Stimulated activated CD8-positive, alpha-beta memory T cell treated with anti-CD3 and anti-CD28 coated beads, Interleukin-7, amount 100 ng/mL, for 4 hours (primary cell): ENCODE results near the gene GGNBP2.
A peak's percentile ranks its signal among the peaks of the same experiment; 100 is the strongest.

Experiments
- DNase-seq, 2 donors: peaks; one replicate each; pipeline ENCODE4 v3.0.0-alpha.2; 2020; ENCODE audit warnings: low read depth in 2 of 2

The GGNBP2 gene

DNA sequence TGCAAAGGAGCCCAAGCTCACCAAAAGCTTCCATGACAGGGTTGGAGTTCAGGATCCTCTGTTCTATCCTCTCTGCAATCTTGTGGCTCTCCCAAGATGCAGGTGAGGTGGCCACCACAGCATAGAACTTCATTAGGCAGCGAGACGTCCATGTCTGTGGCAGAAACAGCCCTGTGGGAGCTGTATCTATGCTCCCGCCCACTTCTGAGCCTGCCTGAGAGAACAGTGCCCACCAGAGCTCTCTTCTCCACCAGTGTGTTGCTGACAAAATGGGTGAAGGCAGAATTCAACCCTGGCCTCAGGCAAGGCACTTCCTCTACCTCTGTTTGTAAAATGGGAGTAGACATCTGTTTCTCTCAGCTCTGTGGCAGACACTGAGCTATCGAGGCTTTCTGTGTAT, 28.9 kb upstream of the GGNBP2 start:
- no peak for DNase-seq

DNA sequence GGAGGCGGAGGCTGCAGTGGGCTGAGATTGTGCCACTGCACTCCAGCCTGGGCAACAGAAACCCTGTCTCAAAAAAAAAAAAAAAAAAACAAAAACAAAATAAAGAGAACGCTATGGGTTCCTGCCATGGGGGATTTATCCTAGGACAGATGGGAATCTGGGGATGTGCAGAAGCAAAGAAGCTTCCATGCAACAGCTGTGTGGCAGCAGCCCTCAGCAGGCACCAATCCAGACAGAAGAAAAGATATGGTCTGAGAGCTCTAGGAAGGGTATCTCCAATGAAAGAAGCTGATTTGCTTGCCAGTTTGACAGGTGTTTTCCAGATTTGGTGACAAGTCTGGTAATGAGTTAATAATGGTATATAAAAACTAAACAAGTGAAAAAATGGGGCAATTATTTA, 21.6 kb upstream of the GGNBP2 start:
- no peak for DNase-seq

DNA sequence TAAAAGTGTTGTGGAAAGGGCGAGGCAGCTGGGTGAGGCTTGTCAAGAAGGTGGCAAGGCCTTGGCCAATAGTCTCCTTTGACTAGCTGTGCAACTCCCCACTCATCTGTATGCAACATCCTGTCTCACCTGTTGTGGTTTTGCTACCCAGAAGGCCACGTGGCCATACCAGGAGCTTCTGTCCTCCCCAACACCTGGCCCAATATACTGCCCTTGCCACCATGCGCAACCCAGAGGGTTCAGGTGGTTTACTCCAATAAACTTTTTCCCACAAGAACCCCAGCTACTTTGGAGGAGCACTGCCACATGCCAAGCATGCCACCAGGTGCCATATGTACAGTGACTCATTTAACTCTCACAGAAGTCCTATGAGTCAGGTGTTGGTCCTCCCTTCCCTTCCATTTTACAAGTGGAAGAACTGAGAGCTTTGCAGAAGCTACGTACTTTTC, 20.3 kb upstream of the GGNBP2 start:
- DNase-seq, result no peak

DNA sequence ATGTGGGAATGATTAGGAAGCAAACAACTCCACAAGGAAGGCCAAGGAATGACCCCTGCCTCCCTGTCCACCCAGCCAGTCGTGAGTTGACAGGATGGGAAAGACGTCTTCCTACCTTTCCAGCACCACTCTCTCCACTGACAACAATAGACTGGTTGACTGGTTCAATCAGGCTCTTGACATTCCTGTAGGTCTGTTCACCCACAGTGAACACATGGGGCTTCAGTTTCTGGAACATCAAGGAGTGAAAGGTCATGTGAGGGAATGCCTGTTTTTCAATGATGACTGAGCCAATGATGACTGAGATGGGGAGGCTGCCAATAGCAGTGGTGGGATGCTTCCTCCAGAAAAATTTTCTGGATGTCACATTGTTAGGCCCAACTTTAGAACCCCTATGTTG, 19.6 kb upstream of the GGNBP2 start:
- DNase-seq, result no peak

DNA sequence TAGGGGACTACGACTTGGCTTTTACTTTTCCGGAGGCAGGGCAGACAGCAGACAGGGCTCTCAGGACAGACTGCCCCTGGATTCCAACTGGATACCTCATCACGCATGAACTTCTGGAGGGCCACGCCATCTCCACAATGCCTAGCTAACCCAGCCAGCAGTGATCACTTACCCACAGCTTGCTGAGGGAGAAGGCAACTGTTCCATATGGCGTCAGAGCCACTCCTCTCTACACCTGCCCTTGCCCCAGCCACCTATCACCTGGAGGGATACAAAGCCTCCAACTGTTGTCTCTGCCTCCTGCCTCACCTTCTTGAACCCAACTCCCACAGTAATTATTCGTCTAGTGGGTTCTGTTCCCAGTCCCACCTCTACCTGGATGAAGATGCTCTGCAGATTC, 18.8 kb upstream of the GGNBP2 start:
- DNase-seq, result no peak

DNA sequence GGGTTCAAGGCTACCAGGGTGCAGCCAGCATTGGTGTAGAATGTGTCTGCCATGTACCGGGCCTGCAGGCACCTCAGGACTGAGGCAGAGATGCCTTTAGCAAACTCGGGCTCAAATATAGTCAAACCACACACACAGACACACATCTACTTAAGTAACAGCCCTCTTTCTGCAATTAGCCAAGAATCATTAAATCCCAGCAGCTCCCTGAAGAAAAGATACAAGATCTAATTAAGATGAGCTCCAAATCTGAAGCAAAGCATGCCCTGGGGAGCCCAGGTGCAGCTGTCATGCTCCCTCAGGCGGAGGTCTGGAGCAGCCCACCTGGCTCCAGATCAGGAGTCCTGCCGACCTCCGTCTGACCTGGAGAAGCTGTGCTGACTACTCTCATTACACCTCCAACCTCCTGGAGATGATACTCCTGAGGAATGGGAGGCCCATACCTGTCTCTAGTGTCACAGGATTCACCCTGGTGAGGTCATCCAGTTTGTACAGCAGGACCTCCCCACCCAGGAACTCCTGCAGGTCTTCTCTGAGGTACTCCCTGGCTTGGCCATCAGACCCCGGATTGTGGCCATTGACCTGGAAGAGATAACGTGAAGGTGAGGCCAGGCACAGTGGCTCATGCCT, 17.0 kb upstream of the GGNBP2 start:
- no peak for DNase-seq

DNA sequence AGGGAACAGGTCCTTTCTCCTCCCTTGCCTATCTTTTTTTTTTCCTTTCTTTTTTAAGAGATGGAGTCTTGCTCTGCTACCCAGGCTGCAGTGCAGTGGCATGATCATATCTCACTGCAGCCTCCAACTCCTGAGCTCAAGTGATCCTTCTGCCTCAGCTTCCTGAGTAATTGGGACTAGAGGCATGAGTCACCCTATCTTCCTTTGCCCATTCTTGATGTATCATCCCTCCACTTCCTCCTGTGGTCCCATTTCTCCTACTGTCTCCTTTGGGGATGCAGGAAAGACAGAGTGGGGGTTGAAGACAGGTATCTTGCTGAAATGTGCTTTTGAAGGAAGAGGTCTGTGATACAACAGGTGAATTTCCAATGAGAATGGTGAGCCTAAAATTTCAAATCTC, 15.6 kb upstream of the GGNBP2 start:
- no peak for DNase-seq

DNA sequence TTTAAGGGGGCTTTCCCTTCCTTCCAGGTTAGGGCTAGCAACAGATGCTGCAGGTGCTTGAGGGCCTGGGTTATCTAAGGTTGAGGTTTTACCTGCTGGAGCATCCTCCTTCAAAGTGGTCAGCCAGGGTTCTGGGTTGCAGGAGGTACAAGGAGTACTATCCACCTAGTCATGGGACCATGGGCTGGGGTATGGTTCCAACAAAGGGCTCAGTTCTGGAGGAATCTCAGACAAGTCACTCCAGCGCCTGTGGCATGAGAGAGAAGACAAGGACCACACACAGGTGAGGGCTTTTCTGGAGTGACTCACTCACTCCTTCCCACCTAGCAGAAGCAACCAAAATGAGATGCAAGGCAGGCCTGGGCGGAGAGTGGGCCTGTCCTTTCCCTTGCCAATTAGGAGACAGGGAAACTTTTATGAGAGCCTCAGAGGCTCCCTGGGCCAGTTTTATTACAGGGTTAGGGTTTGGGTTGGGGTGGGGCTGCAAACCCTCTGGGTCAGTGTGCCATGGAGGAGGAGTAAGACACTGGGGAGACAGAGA, 12.2 kb upstream of the GGNBP2 start:
- no peak for DNase-seq

DNA sequence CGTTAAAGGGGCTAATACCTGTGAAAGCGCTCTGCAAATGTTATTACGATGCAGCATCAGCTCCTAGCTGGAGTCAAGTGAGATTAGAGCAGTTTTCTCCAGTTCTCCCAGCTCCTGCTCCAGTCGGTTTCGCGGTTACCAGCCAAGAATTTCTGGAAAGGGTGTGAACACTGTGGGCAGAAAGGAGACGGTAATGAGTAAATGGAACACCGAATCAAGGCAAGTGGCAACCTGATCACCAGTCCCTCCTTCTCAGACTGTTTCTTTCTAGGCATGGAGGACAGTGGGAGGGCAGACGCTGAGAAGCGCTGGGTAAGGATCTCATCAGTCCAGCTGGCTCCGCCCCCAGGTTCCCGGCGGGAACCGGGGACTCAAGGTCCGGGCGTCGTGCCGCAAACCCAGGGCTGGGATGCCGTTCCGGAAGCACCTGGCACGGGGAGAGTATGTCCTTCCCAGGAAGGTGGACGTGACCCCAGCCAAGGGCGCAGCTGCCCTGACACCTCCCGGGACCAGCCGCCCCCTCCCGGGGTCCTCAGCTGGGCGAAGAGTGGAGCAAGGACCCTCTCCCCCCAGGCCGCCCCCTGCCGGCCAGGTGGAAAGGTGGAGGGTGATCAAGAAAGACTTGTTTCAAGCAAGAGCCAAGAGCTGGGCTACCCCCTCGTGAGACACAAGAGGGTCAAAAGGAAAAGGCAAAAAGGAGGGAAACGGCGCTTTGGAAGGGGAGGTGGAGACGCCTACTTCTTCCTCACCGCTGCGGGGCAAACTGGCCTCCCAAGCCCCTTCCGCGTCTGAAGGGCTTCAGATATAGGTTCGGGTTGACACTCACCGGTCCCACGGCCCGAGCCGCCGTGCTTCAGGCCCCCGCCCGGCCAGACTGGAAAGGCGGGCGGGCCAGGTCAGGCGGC, 10.5 kb upstream of the GGNBP2 start:
- peak in 1 of 2 donors; percentile 50 for DNase-seq

DNA sequence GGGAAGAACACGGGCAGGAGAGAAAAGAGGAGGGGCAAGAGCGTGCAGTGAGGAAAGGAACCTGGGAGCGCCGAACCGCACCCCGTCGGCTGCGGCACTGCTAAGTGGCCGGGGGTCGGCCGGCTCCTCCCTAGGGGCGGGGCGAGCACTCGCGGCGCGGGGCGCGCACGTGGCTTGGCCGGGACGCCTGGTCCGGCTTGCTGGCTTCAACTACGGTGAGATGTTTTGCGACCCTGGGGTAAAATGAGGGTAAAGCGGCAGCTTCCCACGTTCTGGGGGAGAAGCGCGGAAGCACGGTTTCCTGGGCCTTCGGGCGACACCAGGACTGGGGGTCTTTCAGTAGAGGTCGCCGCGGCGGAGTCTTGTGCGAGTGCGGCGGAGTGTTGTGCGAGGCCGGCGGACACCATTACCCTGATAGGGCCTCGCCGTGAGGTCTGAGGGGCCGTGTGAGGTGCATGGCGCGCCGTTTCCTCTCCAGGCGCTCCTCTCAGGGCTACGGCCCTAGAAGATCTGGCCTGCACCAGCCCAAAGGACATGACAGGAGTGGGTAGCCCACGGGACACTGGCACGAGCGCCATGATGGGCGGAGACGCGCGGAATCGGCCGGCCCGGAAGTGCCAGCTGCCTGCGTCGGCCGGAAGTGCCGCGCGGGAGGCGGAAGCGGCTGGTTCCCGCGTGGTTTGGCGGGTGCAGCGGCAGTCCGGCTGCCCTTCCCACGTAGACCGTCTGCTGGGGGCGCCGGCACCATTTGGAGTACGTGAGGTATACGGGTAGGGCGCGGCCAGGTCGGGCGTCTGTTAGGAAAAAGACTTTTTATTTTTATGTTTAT, 9.7 kb upstream of the GGNBP2 start, which contains the start of the genes MYO19 and PIGW:
TSS of gene MYO19 (minus strand) at position 29 of the 829 bp plus-strand sequence. CDS start 2,330 bp downstream, outside the sequence.
TSS of gene PIGW (plus strand) at position 148 of the 829 bp plus-strand sequence. CDS start 2,115 bp downstream, outside the sequence.
- peak; percentile 72 to 87 for DNase-seq

DNA sequence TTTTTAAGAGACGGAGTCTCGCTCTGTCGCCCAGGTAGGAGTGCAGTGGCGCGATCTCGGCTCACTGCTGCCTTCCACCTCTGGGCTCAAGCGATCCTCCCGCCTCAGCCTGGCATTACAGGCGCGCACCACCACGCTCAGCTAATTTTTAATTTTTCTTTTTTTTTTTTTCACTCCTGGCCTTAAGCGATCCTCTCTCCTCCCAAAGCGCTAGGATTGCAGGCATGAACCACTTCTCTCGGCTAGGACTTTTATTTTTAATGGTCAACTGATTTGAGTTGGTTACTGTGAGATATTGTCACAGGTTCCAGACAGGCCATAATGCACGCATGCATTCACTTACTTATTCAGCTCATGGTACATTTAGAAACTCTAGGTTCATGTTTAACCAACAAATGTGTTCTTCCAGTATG, 9.0 kb upstream of the GGNBP2 start:
- no peak for DNase-seq

DNA sequence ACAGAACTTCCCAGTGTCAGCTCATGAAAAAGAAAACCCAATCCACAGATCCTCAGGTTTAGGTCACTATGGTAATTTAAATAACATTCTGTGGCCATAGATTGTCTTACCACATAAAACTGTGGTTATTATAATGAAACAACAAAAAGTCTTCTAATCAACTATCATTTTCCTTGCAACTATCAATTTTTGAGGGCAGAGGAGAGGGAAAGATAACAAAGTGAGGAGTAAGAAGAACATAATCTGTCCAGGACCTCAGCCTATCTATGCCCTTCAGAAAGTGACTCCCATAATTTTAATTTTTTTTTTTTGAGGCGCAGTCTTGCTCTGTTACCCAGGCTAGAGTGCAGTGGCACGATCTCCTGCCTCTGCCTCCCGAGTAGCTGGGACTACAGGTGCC, 4.0 kb upstream of the GGNBP2 start:
- DNase-seq, result no peak

DNA sequence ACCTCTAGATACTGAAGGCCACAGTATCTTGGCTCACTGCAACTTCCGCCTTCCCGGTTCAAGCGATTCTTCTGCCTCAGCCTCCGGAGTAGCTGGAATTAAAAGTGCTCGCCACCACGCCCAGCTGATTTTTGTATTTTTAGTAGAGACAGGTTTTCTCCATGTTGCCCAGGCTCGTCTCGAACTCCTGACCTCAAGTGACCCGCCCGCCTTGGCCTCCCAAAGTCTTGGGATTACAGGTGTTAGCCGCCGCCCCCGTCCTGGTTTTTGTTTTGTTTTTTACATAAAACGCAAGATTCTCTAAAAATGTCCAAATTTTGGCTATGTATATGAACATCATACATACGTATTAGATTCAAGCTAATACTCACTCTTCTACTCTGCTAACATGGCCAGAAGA, 2.0 kb upstream of the GGNBP2 start:
- no peak for DNase-seq

DNA sequence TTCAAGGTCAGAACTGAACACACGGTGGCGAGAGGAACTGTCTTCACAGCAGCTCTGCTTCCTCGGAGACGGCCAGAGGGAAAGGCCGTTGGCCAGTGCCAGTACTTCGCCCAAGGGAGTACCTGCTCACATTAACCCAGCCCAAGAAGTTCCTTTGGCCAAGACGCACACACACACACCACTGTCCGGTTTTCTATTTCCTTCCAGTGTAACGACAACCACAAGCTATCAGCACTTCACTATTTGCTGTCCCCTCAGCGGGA, 744 bp upstream of the GGNBP2 start:
- no peak for DNase-seq

DNA sequence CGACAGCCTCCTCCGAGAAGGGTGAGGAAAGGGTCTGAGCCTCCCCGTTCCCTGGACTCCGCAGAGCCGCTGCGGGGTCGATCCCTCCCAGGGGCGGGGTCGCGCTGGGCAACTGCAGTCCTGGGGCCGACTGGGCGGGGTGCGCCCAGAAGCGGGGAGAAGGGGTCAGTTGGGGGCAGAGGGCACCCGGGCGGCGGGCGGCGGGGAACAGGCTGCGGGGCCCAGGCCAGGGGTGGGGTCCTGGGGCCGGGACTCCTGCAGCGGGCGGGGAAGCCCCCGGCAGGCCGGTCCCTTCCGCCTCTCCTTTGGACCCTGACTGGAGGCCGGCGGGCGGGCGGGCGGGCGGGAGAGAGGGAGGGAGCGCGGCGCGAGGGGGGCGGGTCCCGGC, 352 bp downstream of the GGNBP2 start:
- DNase-seq, result no peak

DNA sequence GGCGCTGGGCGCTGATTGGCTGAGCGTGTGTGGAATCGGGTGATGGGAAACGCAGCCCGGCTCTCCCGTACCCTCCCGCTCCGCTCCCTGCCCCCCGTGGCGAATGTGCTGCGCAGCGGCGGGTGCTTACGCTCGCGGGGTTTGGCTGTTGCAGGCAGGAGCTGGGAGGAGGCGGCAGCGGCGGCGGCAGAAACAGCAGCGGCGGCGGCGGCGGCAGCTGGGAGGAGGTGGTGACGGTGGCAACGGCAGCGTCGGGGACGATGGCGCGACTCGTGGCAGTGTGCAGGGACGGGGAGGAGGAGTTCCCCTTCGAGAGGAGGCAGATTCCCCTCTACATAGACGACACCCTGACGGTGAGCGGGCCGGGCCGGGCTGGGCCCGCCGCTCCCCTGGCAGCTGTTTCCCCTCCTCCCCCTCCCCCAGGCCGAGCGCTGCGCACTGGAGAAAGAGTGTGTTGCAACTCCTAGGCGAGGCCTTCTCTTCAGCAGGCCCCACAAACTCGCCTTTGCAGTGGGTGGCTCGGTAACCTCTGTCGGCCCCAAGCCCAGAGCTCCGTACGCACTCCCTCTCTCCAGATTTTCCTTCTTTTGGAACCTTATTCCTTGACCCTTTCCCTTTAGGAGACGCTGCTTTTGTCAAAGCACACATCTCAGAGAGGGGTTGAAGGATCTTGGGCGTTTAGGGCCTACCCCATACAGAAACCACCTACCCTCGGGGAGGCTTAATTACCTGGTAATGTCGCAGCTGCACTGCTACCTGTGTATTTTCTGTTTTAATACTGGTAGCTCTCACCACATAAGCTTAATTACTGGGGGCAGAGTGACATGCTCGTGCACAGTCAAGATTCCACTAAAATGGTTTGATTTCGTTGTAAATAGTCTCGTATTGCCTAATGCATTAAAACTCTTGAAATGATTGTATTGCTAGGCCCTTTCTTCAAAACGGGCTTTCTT, 1.0 kb downstream of the GGNBP2 start:
- peak; percentile 93 to 95 for DNase-seq

DNA sequence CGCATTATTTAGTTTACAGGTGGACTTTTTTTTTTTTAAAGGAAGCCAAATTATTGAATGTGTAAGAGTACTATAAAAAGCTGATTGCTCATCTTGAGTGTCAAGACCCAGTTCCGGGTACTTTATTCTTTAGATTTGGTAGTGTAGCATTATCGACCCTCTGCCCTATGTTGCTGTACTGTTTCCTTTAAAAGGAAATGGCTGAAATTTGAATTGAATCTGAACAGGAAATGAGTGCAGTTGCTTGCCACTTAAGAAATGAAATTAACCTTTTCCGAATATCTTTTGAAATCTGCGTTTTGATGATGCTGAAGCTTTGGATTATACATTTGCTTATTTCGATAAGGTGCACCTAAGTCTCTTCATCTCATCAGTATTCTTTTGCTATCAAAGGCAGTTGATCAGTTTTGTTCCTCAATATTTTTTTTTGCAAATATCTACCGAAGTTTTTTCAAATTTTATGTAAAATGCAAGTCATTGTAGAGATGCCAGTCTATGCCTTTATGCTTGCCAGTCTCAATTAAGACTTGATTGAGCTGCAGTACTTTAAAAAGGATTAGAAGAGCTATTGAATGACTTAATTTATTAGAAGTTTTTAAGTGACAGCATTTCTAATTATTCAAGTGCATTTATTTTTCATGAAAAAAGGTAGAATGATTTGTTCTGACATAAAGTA, 1.8 kb downstream of the GGNBP2 start:
- no peak for DNase-seq

DNA sequence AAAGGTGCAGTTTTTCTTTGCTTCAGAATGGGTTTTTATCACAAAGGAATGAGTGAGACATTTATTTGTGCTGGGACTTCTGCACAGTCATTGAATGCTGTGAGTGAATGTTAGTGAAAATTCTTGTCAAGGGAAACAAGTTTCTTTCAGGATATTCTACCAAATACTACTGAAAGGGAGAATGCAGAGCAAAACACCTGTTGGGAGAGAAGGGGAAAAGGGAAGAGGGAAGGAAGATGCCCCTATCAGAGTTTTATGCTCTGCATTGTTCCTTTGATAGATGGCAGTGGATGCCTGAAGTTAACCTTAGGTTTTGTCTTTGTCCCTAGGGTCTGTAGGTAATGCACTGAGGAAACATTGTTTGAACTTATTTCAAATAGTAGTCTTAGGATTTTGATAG, 3.1 kb downstream of the GGNBP2 start:
- no peak for DNase-seq

DNA sequence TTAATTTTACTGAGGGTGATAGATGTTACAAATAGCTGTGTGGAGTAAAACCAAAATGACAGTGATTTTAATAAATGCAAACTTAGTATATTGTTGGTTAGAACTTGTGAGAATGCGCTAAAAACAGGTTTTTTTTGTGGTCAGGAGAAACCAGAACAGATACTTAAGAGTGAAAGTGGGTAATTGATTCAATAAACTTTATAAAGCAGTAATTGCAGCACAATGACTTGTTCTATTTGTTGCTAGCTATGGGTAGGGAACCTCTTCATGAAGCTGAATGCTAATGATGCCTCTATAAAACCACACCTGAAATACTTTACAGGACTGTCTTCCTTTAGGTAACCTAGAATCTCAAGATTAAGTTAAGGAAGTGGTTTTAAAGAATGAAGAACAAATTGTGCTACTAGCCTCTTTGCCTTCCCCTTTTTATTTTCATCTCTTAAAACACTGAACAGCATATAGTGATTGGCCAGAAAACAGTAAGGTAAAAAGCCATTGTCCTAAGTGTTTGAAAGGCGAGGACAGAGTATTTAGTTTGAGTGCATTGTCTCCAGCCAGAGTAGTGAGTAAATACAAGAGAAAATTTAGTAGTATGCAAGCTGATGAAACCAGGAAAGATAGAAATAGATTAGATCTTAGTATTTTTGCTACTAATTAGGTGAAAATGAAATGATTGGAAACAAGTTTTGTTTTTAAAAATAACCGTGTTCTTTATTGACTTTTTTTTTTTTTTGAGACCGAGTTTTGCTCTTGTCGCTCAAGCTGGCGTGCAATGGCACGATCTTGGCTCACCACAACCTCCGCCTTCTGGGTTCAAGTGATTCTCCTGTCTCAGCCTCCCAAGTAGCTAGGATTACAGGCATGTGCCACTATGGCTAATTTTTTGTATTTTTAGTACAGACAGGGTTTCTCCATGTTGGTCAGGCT, 6.0 kb downstream of the GGNBP2 start:
- DNase-seq, result no peak
